GM12878 (cell line): Measurements from ENCODE around the gene TMEM63B. TPM values are rescaled to one million over a fixed set of nuclear protein-coding genes. Genes with fewer than 3 reads are reported as not detected.

Experiments
- ATAC-seq: fragments of 200-7000 bp; cut with Tn5 transposase; 3 replicates; pipeline ENCODE4 v1.9.1; 2020; ENCODE audit warnings: mild to moderate bottlenecking, moderate library complexity
- BruUV-seq: library from RNA; stranded (reverse); fragments of 400-500 nt; replicated peaks from 2 replicates; lab custom pipeline; 2021; lab: Mats Ljungman, UMichigan
- CTCF ChIA-PET: fragments of 300-600 bp; sonication (Branson Sonifier 250); formaldehyde crosslinking; extraction: SDS; loops from one replicate; lab custom pipeline; 2021; ENCODE audit warnings: inconsistent platforms; lab: Yijun Ruan, JAX
- POLR2A ChIA-PET: fragments of 350-600 bp; formaldehyde crosslinking; extraction: SDS; loops from one replicate; lab custom pipeline; 2021; ENCODE audit warnings: inconsistent platforms; lab: Charles Lee
- RAD21 ChIA-PET: fragments of 300-600 bp; sonication (Branson Sonifier 250); formaldehyde crosslinking; loops from one replicate; lab custom pipeline; 2023; ENCODE audit warnings: antibody characterized with exemption; ENCODE audit not compliant: unreplicated experiment; lab: Charles Lee
- SMC1A ChIA-PET: fragments of 300-600 bp; sonication (Branson Sonifier 250); formaldehyde crosslinking; loops from one replicate; lab custom pipeline; 2023; ENCODE audit not compliant: unreplicated experiment, uncharacterized antibody; lab: Charles Lee
- DNase-seq: peaks from one replicate; pipeline ENCODE4 v3.0.0-alpha.2; 2011; ENCODE audit warnings: low read depth, low spot score
- FAIRE-seq: peaks from 3 replicates; lab custom pipeline; 2011; peaks lifted over from hg19 to GRCh38; lab: Jason Lieb, UNC
- H2AFZ ChIP-seq: 2 replicates; pipeline ENCODE4 v1.6.0; 2011; ENCODE audit warnings: low read depth, low read length, control low read depth; ENCODE audit not compliant: control insufficient read depth
- H3K27ac ChIP-seq: 2 replicates; pipeline ENCODE4 v1.5.1; 2011; ENCODE audit warnings: control low read depth; ENCODE audit not compliant: control insufficient read depth, insufficient read depth
- H3K27me3 ChIP-seq, 2 experiments: replicated peaks in 1 of 2; 2 replicates each; pipeline versions ENCODE4 v1.6.0 to v1.6.1; 2011; ENCODE audit warnings: low read length in 1 of 2; ENCODE audit not compliant: control insufficient read depth in 2 of 2, insufficient read depth in 2 of 2
- H3K36me3 ChIP-seq, 2 experiments: 2 replicates each; pipeline ENCODE4 v1.5.1; 2011; ENCODE audit warnings: low read length in 1 of 2; ENCODE audit not compliant: control insufficient read depth in 2 of 2, insufficient read depth in 2 of 2
- H3K4me1 ChIP-seq: 2 replicates; pipeline ENCODE4 v1.6.1; 2011; ENCODE audit warnings: mild to moderate bottlenecking, low read length, moderate library complexity, mixed read lengths; ENCODE audit not compliant: control insufficient read depth, insufficient read depth
- H3K4me2 ChIP-seq: 2 replicates; pipeline ENCODE4 v1.6.0; 2011; ENCODE audit warnings: control low read depth; ENCODE audit not compliant: control insufficient read depth, insufficient read depth
- H3K4me3 ChIP-seq: fragments of 200-600 bp; sonication (generic); 2 replicates; pipeline ENCODE4 v1.5.1; 2016
- H3K79me2 ChIP-seq: 2 replicates; pipeline ENCODE4 v1.6.0; 2011; ENCODE audit warnings: low read length; ENCODE audit not compliant: control insufficient read depth, insufficient read depth
- H3K9ac ChIP-seq: 2 replicates; pipeline ENCODE4 v1.8.0; 2011; ENCODE audit warnings: low read length, control low read depth, mixed read lengths; ENCODE audit not compliant: control insufficient read depth, insufficient read depth
- H3K9me3 ChIP-seq: replicated peaks from 3 replicates; pipeline ENCODE4 v1.5.1; 2011; ENCODE audit warnings: mild to moderate bottlenecking, low read length; ENCODE audit not compliant: control insufficient read depth, insufficient read depth
- H4K20me1 ChIP-seq: 2 replicates; pipeline ENCODE4 v1.6.0; 2011; ENCODE audit not compliant: control insufficient read depth, insufficient read depth
- BMI1 ChIP-seq: fragments of 450-650 bp; IDR thresholded peaks from 2 replicates; pipeline ENCODE4 v1.6.1; 2016; ENCODE audit warnings: mild to moderate bottlenecking, moderate library complexity, borderline replicate concordance
- BRCA1 ChIP-seq: IDR thresholded peaks from 2 replicates; pipeline ENCODE4 v1.6.1; 2011; ENCODE audit warnings: low read depth, low read length, improper control_type of control experiment
- CBX3 ChIP-seq: fragments of 200-600 bp; sonication (generic); IDR thresholded peaks from 2 replicates; pipeline ENCODE4 v1.6.1; 2016; ENCODE audit warnings: low read depth, borderline replicate concordance
- CBX5 ChIP-seq: sonication (generic); IDR thresholded peaks from 2 replicates; pipeline ENCODE4 v1.6.1; 2016; ENCODE audit warnings: low read depth, moderate library complexity, mild to moderate bottlenecking, inconsistent platforms
- DPF2 ChIP-seq: fragments of 450-650 bp; IDR thresholded peaks from 2 replicates; pipeline ENCODE4 v1.6.1; 2017; ENCODE audit warnings: mild to moderate bottlenecking
- ESRRA ChIP-seq: IDR thresholded peaks from 2 replicates; pipeline ENCODE4 v1.6.1; 2012; ENCODE audit warnings: mild to moderate bottlenecking, low read length, improper control_type of control experiment
- HCFC1 ChIP-seq: fragments of 150-350 bp; IDR thresholded peaks from 2 replicates; pipeline ENCODE4 v1.6.1; 2014; ENCODE audit warnings: low read length
- KLF5 ChIP-seq: fragments of 450-650 bp; IDR thresholded peaks from 2 replicates; pipeline ENCODE4 v1.6.1; 2014; ENCODE audit warnings: mild to moderate bottlenecking; ENCODE audit not compliant: partially characterized antibody
- RB1 ChIP-seq: fragments of 450-650 bp; formaldehyde crosslinking; IDR thresholded peaks from 2 replicates; pipeline ENCODE4 v1.6.1; 2017; ENCODE audit warnings: mild to moderate bottlenecking, borderline replicate concordance
- RELA ChIP-seq: fragments of 450-650 bp; IDR thresholded peaks from 2 replicates; pipeline ENCODE4 v1.8.0; 2014; ENCODE audit warnings: borderline replicate concordance; ENCODE audit not compliant: partially characterized antibody
- TARDBP ChIP-seq: IDR thresholded peaks from 2 replicates; pipeline ENCODE4 v1.6.1; 2016; ENCODE audit warnings: borderline replicate concordance
- WGBS: methylation state at CpG from one replicate; pipeline ENCODE4 v1.1.6; 2016; ENCODE audit warnings: low lambda C conversion rate; ENCODE audit not compliant: insufficient replicate concordance, insufficient coverage; ENCODE audit errors: missing lambda C conversion rate; 5-methylcytosine and 5-hydroxymethylcytosine counted together
- in situ Hi-C: fragments of 300-500 bp; cut with MboI; formaldehyde crosslinking; loops from 9 replicates; pipeline ENCODE4 v1.14.3; 2018; ENCODE audit warnings: mixed read lengths
- intact Hi-C: fragments of 100-400 bp; cut with micrococcal nuclease; formaldehyde crosslinking; loops from one replicate; pipeline ENCODE4 v1.14.2; 2022; ENCODE audit not compliant: unreplicated experiment
- polyA plus RNA-seq, 11 experiments: library from polyadenylated mRNA; depleted of rRNA in 4 of 11; unstranded in 6 of 11; stranded (reverse) in 5 of 11; fragments of >200 nt; fragmentation: Nextera tagmentation in 4 of 11; fragmentation: Illumina TruSeq in 1 of 11; extraction: Ambion mirVana in 4 of 11; extraction: Trizol in 1 of 11; gene quantifications; 1 replicate in 1 of 11; 2 replicates in 10 of 11; pipeline versions ENCODE4 v1.2.1 to v1.2.3, GENCODE V29; 2011 to 2016; ENCODE audit warnings: inconsistent platforms in 2 of 11, missing spikeins in 2 of 11, low read depth in 1 of 11
- total RNA-seq, 4 experiments: library from RNA; depleted of rRNA in 3 of 4; stranded (reverse); fragments of >200 nt in 3 of 4; fragmentation: Illumina TruSeq in 1 of 4; extraction: Trizol in 1 of 4; gene quantifications; 2 replicates each; pipeline versions ENCODE4 v1.2.1 to v1.2.3, GENCODE V29; 2013 to 2021
- TF ChIP-seq, protein P1 (sequence below): fragments of 450-650 bp; IDR thresholded peaks from 2 replicates; pipeline ENCODE4 v1.6.1; 2017; ENCODE audit warnings: mild to moderate bottlenecking
- TF ChIP-seq, protein P2 (sequence below): fragments of 150-350 bp; IDR thresholded peaks from 2 replicates; pipeline ENCODE4 v1.6.1; 2014; ENCODE audit warnings: mild to moderate bottlenecking, low read depth, low read length
- TF ChIP-seq, protein P3 (sequence below): IDR thresholded peaks from 2 replicates; pipeline ENCODE4 v1.6.1; 2011; ENCODE audit warnings: borderline replicate concordance, low read depth, mild to moderate bottlenecking, moderate library complexity, low read length; ENCODE audit not compliant: insufficient read depth, poor library complexity, severe bottlenecking
- TF ChIP-seq, protein P4 (sequence below): fragments of 450-650 bp; formaldehyde crosslinking; IDR thresholded peaks from 2 replicates; pipeline ENCODE4 v1.5.0; 2022; ENCODE audit warnings: mild to moderate bottlenecking, missing genetic modification characterization

Gene TMEM63B
- total and polyA plus RNA-seq, 10 of the 15 experiments (the other 5 are each of a cell fraction or from before 2014, with no cell fraction given): 0.09 to 15.0 (median 7.1) TPM; not detected in 1

DNA sequence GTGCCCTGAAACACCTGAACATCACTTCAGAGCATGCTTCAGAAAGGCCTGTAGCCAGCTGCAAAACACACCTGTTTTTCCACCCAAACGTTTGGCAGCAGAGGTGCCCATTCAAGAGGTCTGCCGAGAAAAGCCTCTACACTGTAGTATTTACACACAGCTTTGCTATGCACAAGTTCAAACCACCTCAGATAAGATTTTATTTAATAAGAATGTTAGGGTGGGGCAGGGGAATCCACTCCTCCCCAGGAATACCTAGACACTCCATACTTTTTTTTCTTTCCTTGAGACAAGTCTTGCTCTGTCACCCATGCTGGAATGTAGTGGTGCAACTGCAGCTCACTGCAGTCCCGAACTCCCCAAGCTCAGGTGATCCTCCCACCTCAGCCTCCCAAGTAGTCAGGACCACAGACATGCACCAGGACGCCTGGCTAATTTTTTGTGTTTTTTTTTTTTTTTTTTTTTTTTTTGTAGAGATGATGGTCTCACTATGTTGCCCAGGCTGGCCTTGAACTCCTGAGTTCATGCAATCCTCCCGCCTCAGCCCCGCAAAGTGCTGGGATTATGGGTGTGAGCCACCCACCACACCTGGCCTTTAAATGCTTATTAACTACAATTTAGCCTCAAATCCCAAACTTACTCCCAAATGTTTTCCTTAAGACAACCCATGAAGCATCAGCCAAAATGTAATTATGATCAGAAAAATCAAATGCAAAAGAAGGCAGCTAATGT, 9.8 kb upstream of the TMEM63B start:
- Histone ChIP-seq H3K27ac (no peak overlapping the region), H3K4me3 (no peak overlapping the region), H3K9me3 (no peaks in the 10 kb centered on the region), H4K20me1 (peaks cover 6% of the 10 kb centered on the region; the same call in 1 of the 2 replicates), H3K4me1 (peaks cover 5% of the 10 kb centered on the region), H3K9ac (no peak overlapping the region), H2AFZ (no peak overlapping the region), H3K79me2 (peaks cover 64% of the 10 kb centered on the region), H3K4me2 (no peak overlapping the region), H3K36me3 (peaks cover 11 to 13% of the 10 kb centered on the region in 2 experiments; a peak in 3 of 4 replicates), H3K27me3 (no peaks in the 10 kb centered on the region)
- DNase-seq: no peak
- intact Hi-C loops (no loop called here), in situ Hi-C loops (no loop called here)
- ChIA-PET POLR2A (interaction anchor here (0.7 kb wide), 1 partner anchor 17 kb away, joined by 3 read pairs; no protein-coding TSS in a partner anchor), SMC1A (interaction anchor here (0.8 to 1.8 kb wide), 7 partner anchors 11 to 220 kb away, joined by 3 to 6 read pairs (median 4); no protein-coding TSS in a partner anchor), CTCF (interaction anchor here (1.0 to 2.4 kb wide), 5 partner anchors 11 to 117 kb away, joined by 3 to 16 read pairs (median 4); no protein-coding TSS in a partner anchor), RAD21 (no interaction called here)
- BruUV-seq: no TSS peak
- no peak for ATAC-seq
- 75% methylated on average over 6 of the region's 6 CpGs for WGBS
- FAIRE-seq: no peak
- TF ChIP-seq, protein P1, sequence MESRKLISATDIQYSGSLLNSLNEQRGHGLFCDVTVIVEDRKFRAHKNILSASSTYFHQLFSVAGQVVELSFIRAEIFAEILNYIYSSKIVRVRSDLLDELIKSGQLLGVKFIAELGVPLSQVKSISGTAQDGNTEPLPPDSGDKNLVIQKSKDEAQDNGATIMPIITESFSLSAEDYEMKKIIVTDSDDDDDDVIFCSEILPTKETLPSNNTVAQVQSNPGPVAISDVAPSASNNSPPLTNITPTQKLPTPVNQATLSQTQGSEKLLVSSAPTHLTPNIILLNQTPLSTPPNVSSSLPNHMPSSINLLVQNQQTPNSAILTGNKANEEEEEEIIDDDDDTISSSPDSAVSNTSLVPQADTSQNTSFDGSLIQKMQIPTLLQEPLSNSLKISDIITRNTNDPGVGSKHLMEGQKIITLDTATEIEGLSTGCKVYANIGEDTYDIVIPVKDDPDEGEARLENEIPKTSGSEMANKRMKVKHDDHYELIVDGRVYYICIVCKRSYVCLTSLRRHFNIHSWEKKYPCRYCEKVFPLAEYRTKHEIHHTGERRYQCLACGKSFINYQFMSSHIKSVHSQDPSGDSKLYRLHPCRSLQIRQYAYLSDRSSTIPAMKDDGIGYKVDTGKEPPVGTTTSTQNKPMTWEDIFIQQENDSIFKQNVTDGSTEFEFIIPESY: no peak
- TF ChIP-seq KLF5 (no peak), BRCA1 (no peak), RELA (no peak), CBX3 (no peak), HCFC1 (no peak), BMI1 (no peak), DPF2 (no peak), RB1 (no peak), TARDBP (no peak), CBX5 (no peak), ESRRA (no peak)
- TF ChIP-seq, protein P2, sequence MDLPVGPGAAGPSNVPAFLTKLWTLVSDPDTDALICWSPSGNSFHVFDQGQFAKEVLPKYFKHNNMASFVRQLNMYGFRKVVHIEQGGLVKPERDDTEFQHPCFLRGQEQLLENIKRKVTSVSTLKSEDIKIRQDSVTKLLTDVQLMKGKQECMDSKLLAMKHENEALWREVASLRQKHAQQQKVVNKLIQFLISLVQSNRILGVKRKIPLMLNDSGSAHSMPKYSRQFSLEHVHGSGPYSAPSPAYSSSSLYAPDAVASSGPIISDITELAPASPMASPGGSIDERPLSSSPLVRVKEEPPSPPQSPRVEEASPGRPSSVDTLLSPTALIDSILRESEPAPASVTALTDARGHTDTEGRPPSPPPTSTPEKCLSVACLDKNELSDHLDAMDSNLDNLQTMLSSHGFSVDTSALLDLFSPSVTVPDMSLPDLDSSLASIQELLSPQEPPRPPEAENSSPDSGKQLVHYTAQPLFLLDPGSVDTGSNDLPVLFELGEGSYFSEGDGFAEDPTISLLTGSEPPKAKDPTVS: no peak
- TF ChIP-seq, protein P3, sequence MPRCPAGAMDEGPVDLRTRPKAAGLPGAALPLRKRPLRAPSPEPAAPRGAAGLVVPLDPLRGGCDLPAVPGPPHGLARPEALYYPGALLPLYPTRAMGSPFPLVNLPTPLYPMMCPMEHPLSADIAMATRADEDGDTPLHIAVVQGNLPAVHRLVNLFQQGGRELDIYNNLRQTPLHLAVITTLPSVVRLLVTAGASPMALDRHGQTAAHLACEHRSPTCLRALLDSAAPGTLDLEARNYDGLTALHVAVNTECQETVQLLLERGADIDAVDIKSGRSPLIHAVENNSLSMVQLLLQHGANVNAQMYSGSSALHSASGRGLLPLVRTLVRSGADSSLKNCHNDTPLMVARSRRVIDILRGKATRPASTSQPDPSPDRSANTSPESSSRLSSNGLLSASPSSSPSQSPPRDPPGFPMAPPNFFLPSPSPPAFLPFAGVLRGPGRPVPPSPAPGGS: no peak
- TF ChIP-seq, protein P4, sequence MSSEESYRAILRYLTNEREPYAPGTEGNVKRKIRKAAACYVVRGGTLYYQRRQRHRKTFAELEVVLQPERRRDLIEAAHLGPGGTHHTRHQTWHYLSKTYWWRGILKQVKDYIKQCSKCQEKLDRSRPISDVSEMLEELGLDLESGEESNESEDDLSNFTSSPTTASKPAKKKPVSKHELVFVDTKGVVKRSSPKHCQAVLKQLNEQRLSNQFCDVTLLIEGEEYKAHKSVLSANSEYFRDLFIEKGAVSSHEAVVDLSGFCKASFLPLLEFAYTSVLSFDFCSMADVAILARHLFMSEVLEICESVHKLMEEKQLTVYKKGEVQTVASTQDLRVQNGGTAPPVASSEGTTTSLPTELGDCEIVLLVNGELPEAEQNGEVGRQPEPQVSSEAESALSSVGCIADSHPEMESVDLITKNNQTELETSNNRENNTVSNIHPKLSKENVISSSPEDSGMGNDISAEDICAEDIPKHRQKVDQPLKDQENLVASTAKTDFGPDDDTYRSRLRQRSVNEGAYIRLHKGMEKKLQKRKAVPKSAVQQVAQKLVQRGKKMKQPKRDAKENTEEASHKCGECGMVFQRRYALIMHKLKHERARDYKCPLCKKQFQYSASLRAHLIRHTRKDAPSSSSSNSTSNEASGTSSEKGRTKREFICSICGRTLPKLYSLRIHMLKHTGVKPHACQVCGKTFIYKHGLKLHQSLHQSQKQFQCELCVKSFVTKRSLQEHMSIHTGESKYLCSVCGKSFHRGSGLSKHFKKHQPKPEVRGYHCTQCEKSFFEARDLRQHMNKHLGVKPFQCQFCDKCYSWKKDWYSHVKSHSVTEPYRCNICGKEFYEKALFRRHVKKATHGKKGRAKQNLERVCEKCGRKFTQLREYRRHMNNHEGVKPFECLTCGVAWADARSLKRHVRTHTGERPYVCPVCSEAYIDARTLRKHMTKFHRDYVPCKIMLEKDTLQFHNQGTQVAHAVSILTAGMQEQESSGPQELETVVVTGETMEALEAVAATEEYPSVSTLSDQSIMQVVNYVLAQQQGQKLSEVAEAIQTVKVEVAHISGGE: no peak
